Activated naive CD4-positive, alpha-beta T cell treated with anti-CD3 and anti-CD28 coated beads, Interleukin-2, amount 50 U/mL, for 16 hours (primary cell): ENCODE data around the gene APBB2.

ENCODE experiments used
- DNase-seq: peaks from one replicate; pipeline ENCODE4 v3.0.0-alpha.2; 2020

The APBB2 gene

GRCh38 chr4:41214136-41214824 is at the start of gene APBB2:
APBB2 (minus strand) TSS chr4:41214542; CDS start chr4:41033254, 181,288 bp downstream.
- DNase-seq: peak; percentile 55

- no peak for DNase-seq
Measured at GRCh38 chr4:41262198-41262597, 47.9 kb upstream of the APBB2 start.

DNA sequence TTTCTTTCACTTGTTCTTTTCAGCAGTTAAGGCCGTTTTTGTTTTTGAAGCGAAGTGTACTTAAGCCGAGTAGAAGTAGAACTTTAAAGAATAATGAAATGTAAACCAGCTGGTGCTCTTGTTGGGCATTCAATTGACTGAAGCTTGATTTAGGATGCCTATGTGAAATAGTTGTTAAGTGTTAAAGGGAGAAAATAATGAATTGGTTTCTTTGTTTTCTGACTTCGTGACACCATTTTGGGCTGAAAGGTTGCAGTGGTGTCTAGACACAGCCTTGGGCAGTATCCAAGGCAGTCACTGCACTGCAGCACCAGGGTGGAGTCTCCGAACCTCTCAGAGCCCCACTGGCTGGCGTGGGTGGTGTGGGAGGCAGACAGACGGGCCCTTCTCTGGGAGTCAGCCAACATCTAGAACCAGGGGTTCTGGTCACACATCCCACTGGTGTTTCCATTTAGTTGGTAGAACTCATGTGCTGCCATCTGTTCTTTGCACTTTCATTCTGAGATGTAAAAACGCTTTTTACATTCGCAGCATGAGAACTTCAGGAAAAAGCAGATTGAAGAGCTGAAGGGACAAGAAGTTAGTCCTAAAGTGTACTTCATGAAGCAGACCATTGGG is 45.9 kb upstream of the APBB2 start:
- no peak for DNase-seq

DNA sequence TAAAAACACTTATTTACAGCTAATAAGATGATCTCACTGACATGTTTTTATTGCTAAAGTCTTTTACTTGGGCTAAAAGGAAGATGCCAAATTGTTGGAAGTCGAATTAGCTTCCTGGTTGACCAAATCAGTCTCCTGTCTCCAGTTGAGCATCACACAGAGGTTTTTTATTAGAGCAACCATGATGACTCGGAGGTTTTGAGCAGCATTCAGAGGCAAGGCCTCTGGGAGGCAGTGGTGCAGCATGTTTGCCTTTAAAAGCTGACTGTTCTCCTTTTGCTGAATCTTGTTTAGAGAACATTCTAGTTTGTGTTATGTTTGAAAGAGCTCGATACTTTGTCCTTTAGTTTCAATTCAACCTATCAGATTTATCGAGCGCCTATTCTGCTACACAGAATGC is 44.4 kb upstream of the APBB2 start:
- no peak for DNase-seq

DNA sequence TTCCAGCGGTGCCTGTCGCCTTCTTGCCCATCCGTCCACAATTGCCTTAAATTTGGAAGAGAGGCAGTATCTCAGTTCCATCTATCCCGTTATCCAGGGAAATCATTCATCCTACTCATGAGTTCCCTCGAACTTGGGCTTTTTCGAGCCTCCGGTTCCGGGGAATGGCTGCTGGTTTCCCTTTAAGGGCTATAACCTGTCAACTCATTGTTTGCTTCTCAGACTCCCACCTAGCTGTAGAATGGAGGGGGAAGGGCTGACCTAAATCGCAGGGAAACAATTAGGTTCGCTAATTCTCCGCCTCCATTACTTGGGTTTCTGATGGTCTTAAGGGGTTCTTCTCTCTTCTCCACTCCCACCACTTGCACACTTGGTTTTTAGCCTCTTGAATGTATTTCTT is 43.6 kb upstream of the APBB2 start:
- DNase-seq: no peak

DNA sequence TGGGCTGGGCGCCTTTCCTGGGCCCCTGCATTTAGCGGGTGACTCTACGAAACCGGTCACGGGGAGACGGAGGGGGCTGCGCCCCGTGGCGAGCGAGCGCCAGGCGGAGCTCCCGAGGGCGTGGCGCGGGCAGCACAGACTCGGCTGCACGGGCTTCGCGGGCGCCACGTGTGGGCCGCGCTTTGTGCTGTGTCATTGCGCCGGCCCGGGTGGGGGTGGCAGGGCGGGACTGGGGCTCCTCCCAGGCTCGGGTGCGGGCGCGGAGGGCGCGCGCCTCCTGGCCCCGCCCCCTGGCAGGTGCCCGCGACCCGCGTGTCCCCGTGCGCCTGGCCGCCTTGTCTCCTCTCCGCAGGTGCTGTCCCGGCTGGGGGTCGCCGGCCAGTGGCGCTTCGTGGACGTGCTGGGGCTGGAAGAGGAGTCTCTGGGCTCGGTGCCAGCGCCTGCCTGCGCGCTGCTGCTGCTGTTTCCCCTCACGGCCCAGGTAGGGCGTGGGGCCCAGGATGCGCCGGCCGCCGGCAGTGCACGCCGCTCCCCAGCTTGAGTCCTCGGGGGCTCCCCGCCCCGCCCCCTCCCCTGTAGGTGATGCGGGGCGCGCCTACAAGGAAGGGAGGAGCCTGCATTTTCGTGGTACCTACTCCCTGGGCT is 43.0 kb upstream of the APBB2 start:
- DNase-seq: peak; percentile 30

- no peak for DNase-seq
Measured at GRCh38 chr4:41256740-41257256, 42.5 kb upstream of the APBB2 start, which contains the start of gene UCHL1. UCHL1 (plus strand) TSS chr4:41256928; CDS start chr4:41256977, 49 bp downstream.

DNA sequence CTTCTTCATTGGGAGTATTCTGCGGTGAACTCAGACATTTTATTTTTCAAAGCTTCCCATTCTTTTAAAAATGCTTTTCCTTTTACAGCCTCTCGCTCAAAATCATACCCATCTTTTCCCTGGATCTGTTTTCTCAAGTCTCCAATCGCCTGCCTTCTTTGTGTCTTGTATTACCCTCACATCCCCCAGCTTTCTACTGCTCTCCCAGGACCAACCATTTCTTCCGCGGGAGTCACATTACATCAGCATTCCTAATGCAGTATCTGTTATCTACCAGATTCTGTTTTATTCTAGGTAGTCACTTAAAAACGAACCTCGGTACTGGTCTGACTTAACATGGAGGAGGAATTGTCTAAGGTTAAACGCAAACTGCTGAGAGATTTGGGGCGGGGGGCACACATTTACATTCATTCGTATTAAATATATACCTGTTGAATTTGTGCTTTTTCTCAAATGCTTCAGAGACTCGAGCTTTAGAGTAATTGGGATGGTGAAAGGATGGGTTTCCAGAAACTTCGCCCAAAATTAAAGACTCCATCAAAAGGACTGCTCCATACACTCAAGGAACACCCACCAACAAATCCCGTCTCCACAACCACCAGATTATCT is 41.9 kb upstream of the APBB2 start:
- DNase-seq: no peak

- DNase-seq: no peak
Measured at GRCh38 chr4:41245983-41246382, 31.6 kb upstream of the APBB2 start.

- DNase-seq: no peak
Measured at GRCh38 chr4:41241919-41242318, 27.6 kb upstream of the APBB2 start.

DNA sequence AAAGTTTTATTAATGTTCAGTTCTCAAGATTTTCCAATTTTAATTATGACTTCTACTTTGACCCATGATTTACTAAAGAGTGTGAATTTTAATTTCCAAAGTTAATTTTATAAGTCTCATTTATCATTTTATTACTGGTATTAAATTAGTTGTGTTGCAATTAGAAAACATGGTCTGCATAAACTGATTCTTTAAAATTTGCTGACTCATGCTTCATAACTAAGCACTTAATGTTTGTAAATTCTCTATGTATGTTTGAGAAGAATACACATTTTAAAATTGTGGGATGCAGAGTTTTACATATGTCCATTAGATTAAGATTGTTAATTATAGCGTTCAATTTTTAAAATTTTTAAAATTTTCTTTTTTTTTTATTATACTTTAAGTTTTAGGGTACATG is 22.2 kb upstream of the APBB2 start:
- DNase-seq: no peak

- DNase-seq: no peak
Measured at GRCh38 chr4:41236032-41236431, 21.7 kb upstream of the APBB2 start.

GRCh38 chr4:41232856-41233255 is 18.5 kb upstream of the APBB2 start:
- DNase-seq: no peak

DNA sequence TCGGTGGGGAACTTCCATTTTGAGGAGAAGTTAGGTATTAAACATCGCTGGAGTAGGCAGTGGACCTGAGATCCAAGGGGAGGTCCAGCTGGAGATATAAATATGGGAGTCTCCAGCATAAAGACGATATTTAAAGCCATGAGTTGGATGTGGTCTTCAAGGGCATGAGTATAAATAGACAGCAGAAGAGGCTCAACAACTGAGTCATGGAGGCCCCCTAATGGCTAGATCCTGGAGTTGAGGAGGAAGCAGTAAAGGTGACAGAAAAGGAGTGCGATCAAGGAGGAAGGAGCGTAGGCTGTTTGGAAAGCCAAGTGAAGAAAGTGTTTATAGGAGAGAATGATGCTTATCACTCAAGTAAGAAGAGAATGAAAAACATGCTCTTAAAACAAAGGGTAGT is 18.1 kb upstream of the APBB2 start:
- DNase-seq: no peak

- no peak for DNase-seq
Measured at GRCh38 chr4:41227902-41228301, 13.6 kb upstream of the APBB2 start.

- no peak for DNase-seq
Measured at GRCh38 chr4:41221850-41222645, 7.7 kb upstream of the APBB2 start.

- no peak for DNase-seq
Measured at GRCh38 chr4:41219421-41219950, 5.1 kb upstream of the APBB2 start.

DNA sequence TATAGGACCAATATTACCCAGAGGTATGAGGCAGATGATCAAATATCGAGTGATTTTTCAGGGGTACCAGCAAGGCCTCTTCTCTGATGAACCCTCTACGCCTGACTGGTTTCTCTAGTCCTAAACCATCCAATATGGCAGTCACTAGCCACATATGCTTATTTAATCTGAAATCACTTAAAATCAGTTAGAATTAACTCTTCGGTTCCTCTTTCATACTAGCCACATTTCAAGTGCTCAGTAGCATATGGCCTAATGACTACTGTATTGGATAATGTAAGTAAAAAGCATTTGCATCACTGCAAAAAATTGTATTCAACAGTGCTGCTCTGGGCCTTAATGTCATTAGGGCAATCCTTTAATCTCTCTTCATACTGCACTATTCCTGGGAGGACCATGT is 4.4 kb upstream of the APBB2 start:
- DNase-seq: no peak

DNA sequence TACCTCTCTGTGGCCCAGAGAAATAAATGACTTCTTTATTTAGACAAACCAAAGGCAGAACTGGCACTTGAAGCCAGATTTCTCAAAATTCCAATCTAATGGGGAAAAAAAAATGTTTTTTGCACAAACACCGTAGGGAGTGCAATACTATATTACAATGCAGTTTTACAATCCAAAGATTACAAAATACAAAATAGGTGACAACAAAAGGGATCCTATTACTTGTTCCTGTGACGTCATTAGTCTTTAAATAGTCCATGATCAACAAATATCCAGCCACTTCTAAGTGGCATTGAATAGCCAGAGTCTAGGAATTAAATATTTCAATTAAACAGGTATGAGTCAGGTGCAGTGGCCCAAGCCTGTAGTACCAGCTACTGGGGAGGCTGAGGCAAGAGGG is 3.0 kb upstream of the APBB2 start:
- DNase-seq: no peak

GRCh38 chr4:41217020-41217333 is 2.6 kb upstream of the APBB2 start:
- no peak for DNase-seq

DNA sequence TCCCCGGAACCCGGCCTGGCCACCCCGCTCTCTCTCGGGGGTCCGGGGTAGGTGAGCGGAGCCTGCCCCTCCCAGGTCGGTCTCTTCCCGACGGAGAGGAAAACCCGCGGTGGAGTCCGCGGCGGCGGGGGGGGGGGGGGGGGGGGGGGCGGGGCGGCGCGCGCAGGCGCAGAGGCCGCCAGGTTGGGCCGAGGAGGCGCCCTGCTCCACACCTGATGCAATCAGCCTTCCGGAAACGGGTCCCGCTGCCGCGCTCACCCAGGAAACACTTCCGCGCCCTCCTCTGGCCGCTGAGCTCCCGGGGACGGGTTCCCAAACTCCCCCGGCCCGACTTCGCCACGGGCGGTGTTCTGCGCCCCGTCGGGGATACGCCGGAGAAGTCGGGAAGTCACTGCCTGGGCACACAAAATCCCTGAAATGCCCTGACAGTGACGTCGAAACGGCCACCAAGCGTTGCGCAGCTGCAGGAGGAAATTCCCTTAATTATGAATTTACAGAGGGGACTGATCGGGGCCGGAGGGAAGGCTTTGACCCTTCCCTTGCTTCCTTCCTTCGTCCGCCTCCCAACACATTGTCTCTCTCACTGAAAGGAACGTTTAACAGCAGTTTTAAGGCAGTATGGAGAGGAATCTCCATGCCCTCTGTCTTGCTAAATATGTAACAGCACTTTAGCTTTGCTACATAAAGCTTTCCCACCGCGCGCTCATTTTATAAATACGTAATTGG is 2.1 kb upstream of the APBB2 start:
- DNase-seq: peak; percentile 65

DNA sequence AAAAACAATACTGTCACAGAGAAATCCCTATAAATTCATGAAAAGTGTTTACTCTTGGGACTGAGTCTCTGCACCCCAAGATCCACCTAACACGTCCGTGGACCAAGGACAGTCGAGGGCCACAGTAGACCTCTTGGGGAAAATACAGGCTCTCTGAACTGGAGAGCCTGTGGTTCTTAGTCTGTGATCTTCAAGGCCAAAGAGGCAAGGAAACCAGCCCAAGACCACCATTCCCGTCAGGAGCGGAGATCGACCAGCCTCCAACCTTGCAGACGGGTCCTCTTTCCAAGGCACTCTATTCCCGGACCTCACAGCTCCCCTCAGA is 1.6 kb upstream of the APBB2 start:
- no peak for DNase-seq
